AG04450 (cell line): ENCODE data around the gene NXNL2. TPM values are rescaled to one million over a fixed set of nuclear protein-coding genes. Genes with fewer than 3 reads are reported as not detected.

ENCODE experiments used
- CTCF ChIA-PET: fragments of 300-600, 350-600 bp; formaldehyde crosslinking; extraction: SDS; loops from one replicate; lab custom pipeline; 2022; ENCODE audit warnings: antibody characterized with exemption, inconsistent platforms; lab: Charles Lee
- POLR2A ChIA-PET: fragments of 350-600 bp; formaldehyde crosslinking; extraction: SDS; loops from one replicate; lab custom pipeline; 2021; ENCODE audit warnings: antibody characterized with exemption, inconsistent platforms; lab: Yijun Ruan, JAX
- DNase-seq: peaks from one replicate; pipeline ENCODE4 v3.0.0-alpha.2; 2011; ENCODE audit warnings: low read depth, low spot score
- H3K27ac ChIP-seq: one replicate; pipeline ENCODE4 v1.5.1; 2012; ENCODE audit warnings: low read depth, low read length, control low read depth
- H3K27me3 ChIP-seq: one replicate; pipeline ENCODE4 v1.6.0; 2012; ENCODE audit warnings: low read length; ENCODE audit not compliant: control insufficient read depth, insufficient read depth
- H3K4me3 ChIP-seq: 2 replicates; pipeline ENCODE4 v1.5.1; 2011; ENCODE audit warnings: mild to moderate bottlenecking, low read depth, low read length, control low read depth
- H3K9me3 ChIP-seq: 2 replicates; pipeline ENCODE4 v1.5.1; 2012; ENCODE audit warnings: low read length; ENCODE audit not compliant: control insufficient read depth, insufficient read depth
- polyA plus RNA-seq: library from polyadenylated mRNA; depleted of rRNA; stranded (reverse); fragments of >200 nt; gene quantifications from 2 replicates; pipeline ENCODE4 v1.2.3, GENCODE V29; 2011
- TF ChIP-seq, protein P1 (sequence below): IDR thresholded peaks from 2 replicates; pipeline ENCODE4 v1.5.1; 2011; ENCODE audit warnings: low read depth, low read length, control low read depth, inconsistent platforms

NXNL2 gene
- polyA plus RNA-seq, 1 experiment: 0.92 TPM

DNA sequence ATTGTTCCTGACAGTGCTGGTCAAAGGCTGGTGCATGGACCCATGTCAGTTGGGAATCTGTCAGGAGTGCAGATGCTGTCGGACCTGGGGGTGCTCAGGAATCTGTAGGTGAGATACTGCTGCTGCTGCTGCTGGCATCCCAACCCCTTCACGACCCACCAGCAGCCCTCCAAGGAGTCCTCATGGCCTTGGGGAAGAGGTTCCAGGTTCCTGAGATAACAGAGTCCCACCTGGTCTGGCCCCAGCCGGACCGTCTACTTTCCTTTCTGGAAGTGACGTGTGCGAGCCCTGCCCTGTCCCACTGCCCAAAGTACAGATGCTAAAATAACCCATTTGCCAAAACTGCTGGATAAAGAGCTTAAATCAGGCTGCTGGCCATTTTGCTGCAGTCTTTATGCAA, 4.3 kb downstream of the NXNL2 start:
- Histone ChIP-seq H3K27me3 (no peaks in the 10 kb centered on the region), H3K4me3 (no peak overlapping the region), H3K9me3 (no peaks in the 10 kb centered on the region; the same call in 1 of the 2 replicates), H3K27ac (no peak overlapping the region)
- no peak for DNase-seq
- ChIA-PET CTCF (no interaction called here), POLR2A (no interaction called here)
- TF ChIP-seq, protein P1, sequence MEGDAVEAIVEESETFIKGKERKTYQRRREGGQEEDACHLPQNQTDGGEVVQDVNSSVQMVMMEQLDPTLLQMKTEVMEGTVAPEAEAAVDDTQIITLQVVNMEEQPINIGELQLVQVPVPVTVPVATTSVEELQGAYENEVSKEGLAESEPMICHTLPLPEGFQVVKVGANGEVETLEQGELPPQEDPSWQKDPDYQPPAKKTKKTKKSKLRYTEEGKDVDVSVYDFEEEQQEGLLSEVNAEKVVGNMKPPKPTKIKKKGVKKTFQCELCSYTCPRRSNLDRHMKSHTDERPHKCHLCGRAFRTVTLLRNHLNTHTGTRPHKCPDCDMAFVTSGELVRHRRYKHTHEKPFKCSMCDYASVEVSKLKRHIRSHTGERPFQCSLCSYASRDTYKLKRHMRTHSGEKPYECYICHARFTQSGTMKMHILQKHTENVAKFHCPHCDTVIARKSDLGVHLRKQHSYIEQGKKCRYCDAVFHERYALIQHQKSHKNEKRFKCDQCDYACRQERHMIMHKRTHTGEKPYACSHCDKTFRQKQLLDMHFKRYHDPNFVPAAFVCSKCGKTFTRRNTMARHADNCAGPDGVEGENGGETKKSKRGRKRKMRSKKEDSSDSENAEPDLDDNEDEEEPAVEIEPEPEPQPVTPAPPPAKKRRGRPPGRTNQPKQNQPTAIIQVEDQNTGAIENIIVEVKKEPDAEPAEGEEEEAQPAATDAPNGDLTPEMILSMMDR: no peak

DNA sequence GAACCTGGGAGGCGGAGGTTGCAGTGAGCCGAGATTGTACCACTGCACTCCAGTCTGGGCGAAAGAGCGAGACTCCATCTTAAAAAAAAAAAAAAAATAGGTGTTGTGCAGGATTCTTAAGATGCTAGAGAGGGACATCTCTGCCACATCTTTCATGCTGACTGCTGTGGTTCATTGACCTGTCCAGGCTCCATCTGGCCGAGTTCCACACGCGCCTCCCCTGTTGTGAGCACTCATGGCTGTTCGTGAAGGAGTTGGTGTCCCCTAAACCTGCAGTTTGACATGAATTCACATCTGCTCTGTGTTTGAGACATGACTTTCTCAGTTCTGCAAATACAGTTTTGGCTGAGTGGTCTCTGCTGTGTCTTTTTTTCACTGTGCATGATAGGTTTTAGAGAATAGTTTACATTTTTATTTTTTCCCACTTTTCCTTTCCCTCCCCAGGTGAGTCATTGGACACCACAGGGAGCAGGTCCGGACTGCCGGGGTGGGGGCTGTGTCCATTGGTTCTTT, 5.3 kb downstream of the NXNL2 start:
- H3K4me3 ChIP-seq: no peak overlapping the region
- TF ChIP-seq, protein P1: no peak
- ChIA-PET POLR2A (no interaction called here), CTCF (no interaction called here)
- H3K27ac ChIP-seq: no peak overlapping the region
- no peaks in the 10 kb centered on the region; the same call in 1 of the 2 replicates for H3K9me3 ChIP-seq
- no peak for DNase-seq
- no peaks in the 10 kb centered on the region for H3K27me3 ChIP-seq

DNA sequence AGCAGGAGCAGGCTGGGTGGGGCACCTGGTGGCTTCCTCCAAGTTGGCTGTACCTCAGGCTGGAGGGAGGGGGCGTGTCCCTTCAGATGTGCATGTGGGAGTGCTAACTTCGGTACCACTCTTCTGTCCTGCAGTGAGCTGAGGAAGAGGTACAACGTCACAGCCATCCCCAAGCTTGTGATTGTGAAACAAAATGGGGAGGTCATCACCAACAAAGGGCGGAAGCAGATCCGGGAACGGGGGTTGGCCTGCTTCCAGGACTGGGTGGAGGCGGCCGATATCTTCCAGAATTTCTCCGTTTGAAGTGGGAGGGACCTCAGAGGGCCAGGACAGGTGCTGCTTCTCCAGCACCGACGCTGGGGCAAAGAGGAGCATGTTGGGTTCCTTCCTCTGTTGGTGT, 9.3 kb downstream of the NXNL2 start:
- no peak overlapping the region for H3K27ac ChIP-seq
- H3K9me3 ChIP-seq: no peaks in the 10 kb centered on the region; the same call in none of the 2 replicates
- ChIA-PET POLR2A (no interaction called here), CTCF (no interaction called here)
- DNase-seq: no peak
- H3K27me3 ChIP-seq: no peaks in the 10 kb centered on the region
- no peak overlapping the region for H3K4me3 ChIP-seq
- TF ChIP-seq, protein P1: no peak

DNA sequence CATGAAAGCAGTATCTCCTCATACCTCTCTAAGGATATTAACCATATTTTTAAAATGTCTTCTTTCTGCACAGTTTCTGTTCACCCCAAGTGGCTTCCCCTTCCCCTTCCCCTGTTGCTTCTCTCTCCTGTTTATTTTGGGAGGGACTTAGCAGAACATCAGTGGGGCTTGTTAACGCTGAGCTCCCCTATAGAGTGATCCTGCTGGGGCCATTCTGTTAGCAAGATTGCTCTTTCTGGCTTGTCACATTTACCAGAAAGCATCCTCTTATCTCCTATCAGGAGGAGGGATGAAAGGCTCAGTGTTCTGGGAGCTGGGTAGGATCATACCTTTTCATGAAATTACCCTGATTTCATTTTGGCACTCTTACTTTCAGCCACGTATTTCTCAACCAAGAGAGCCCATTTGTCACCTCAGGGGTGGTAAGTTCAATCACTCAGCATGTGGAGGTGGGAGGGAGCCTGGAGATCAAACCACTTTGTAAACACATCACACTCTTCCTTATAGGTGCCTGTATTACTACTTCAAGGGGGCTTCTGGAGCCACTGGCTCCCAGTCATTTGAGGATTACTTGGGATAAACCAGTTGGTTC, 16.7 kb downstream of the NXNL2 start:
- Histone ChIP-seq H3K27me3 (no peaks in the 10 kb centered on the region), H3K27ac (no peak overlapping the region), H3K4me3 (no peak overlapping the region), H3K9me3 (peaks cover 3% of the 10 kb centered on the region)
- CTCF ChIA-PET: no interaction called here
- DNase-seq: no peak
- POLR2A ChIA-PET: no interaction called here
- TF ChIP-seq, protein P1: no peak

DNA sequence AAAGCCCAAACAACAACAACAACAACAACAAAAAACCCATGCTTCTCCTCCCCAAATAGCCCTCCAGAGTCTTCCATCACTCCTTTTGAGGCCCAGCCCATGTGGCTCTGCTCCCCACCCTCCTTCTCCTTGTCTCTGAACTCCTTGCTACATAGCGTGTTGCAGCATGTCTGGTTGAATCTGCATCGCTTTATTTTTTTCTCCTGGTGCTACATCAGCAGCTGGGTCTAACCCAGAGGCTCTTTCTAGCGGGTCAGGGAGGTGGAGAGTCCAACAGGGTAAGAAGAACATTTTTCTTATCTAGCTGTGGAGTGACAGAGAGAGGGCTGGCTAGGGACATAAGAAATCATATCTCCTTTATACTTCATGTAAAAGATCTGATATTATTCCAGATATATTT, 18.4 kb downstream of the NXNL2 start:
- ChIA-PET CTCF (no interaction called here), POLR2A (no interaction called here)
- DNase-seq: no peak
- TF ChIP-seq, protein P1: no peak
- Histone ChIP-seq H3K4me3 (no peak overlapping the region), H3K27me3 (no peaks in the 10 kb centered on the region), H3K9me3 (peaks cover 3% of the 10 kb centered on the region), H3K27ac (no peak overlapping the region)
